Stimulated activated naive CD8-positive, alpha-beta T cell treated with anti-CD3 and anti-CD28 coated beads, Interleukin-15, Interleukin-2, amounts not matched to agents 100 U/mL and 50 U/mL, for 24 hours (primary cell): ENCODE data around the gene PDK3.

Experiments
- ATAC-seq: fragments of 150-1000 bp; cut with Tn5 transposase; one replicate; pipeline ENCODE4 v1.10.0; 2021
- DNase-seq: peaks from one replicate; pipeline ENCODE4 v3.0.0; 2021

Gene PDK3

DNA sequence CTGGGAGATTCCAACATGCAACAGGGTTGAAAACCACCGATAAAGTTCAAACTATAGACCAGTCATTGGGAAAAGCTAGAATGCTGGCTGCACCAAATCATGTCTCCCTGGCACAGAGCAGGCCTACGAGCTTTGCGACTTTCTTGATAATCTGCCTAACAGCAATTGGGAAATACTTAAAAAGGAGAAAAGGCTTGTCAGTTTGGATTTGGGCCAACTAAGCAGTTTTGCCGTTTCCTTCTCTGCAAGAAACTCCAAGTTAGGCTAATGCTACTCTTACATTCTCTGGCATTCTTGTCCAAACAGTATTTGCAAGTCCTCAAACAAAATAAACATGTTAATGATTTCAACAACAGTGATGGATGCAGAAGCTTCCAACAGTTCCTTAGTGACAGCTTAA, 87.9 kb downstream of the PDK3 start:
- DNase-seq (no peak), ATAC-seq (no peak)

GRCh38 chrX:24561121-24561520, 96.0 kb downstream of the PDK3 start:
- no peak for DNase-seq
- no peak for ATAC-seq

DNA sequence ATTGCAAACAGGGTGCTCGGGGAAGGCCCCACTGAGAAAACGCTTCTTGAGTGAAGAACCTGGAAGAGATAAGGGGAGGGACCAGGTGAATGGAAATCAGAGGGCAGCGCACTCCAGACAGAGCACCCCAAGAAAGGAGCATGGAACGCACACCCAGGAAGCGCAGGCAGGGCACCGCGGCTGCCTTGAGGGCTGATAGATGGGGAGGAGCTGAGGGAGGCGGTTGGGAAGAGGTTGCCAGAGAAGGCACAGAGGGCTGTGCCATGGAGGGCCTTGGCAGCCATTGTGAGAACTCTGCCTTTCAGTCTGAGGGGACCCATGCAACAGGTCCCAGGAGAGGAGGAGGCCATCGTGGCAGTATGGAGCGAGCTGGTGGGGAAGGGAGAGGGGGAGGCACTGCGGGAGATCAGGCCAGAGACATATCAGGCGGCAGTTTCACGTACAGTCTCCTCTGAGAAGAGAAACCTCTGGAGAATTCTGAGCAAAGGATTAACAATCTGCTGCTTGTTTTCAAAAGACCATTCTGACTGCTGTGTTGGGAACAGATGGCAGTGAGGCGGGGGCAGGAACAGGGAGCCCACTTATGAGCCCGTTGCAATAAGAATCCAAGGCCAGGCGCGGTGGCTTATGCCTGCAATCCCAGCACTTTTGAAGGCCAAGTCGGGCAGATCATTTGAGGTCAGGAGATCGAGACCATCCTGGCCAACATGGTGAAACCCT, 98.4 kb downstream of the PDK3 start:
- ATAC-seq = no peak

GRCh38 chrX:24566240-24566639, 101.2 kb downstream of the PDK3 start:
- no peak for DNase-seq
- ATAC-seq = no peak

More for the DNA sequence above, 98.4 kb downstream of the PDK3 start:
- no peak for DNase-seq

- no peak for DNase-seq
- ATAC-seq = no peak
Observed at GRCh38 chrX:24567169-24567568, 102.1 kb downstream of the PDK3 start.

GRCh38 chrX:24574743-24575142, 109.7 kb downstream of the PDK3 start:
- DNase-seq (no peak), ATAC-seq (no peak)

DNA sequence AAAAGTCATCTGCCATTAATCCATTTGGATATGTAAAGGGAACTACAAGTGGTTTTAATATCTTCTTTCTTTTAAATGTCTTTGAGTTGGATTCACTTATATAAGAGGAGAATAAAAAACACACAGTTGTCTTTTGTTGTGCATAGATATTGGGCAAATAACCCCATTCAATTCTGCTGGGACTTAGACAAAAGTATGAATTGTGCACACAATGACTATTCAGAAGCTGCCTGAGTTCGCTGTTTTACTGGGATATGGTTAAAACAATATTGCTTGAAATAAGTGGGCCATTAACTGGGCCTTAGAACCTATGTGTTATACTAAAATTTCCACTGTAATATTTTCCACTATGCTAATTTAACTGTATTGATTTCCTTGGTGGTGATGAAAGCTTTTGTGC, 110.4 kb downstream of the PDK3 start:
- no peak for ATAC-seq
- no peak for DNase-seq

- ATAC-seq = no peak
- DNase-seq = no peak
Observed at GRCh38 chrX:24577091-24577490, 112.0 kb downstream of the PDK3 start.
